ENCODE results near the gene MYO5C.

DNA sequence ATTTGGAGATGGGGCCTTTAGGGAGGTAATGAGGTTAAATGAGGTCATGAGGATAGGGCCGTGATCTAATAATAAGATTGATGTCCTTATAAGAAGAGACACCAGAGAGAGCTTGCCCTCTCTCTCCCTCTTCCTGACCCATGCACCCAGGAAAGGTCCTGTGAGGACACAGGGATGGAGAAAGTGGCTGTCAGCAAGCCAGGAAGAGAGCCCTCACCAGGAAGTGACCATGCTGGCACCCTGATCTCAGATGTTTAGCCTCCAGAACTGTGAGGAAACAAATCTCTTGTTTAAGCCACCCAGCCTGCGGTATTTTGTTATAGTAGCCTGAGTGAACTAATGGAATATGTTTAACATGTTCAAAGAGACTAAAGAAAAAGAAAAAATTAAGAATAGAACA, 89.2 kb downstream of the MYO5C start:
- TF ChIP-seq, protein P1, sequence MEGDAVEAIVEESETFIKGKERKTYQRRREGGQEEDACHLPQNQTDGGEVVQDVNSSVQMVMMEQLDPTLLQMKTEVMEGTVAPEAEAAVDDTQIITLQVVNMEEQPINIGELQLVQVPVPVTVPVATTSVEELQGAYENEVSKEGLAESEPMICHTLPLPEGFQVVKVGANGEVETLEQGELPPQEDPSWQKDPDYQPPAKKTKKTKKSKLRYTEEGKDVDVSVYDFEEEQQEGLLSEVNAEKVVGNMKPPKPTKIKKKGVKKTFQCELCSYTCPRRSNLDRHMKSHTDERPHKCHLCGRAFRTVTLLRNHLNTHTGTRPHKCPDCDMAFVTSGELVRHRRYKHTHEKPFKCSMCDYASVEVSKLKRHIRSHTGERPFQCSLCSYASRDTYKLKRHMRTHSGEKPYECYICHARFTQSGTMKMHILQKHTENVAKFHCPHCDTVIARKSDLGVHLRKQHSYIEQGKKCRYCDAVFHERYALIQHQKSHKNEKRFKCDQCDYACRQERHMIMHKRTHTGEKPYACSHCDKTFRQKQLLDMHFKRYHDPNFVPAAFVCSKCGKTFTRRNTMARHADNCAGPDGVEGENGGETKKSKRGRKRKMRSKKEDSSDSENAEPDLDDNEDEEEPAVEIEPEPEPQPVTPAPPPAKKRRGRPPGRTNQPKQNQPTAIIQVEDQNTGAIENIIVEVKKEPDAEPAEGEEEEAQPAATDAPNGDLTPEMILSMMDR (IDR thresholded peaks at IDR 0.05; ENCODE audit: insufficient read depth, low read depth, low read length): no peak
- no peak for TF ChIP-seq EZH2 (IDR thresholded peaks at IDR 0.05; ENCODE audit: insufficient read depth, low read length)

Data from astrocyte (in vitro differentiated cells and primary cell).